ENCODE data around the gene MEI4. TPM values are rescaled to one million over a fixed set of nuclear protein-coding genes. Genes with fewer than 3 reads are reported as not detected.

MEI4 gene
- polyA plus RNA-seq, 4 donors = 0.01 to 0.09 TPM; not detected in 2

GRCh38 chr6:77764364-77764763 lies 111.5 kb downstream of the MEI4 start:
- H3K4me1 ChIP-seq (ENCODE audit: control insufficient read depth in 3 of 3, insufficient read depth in 2 of 3, low read depth in 1 of 3, low read length in 2 of 3) = no peaks in the 10 kb centered on the region
- 79 to 86% (median 83%) methylated on average over 1 of the region's 1 CpG for WGBS, 3 donors
- no peak for FAIRE-seq
- no peaks in the 10 kb centered on the region for H3K27me3 ChIP-seq (ENCODE audit: control insufficient read depth in 3 of 3, insufficient read depth in 3 of 3, low read length in 3 of 3)
- H3K4me3 ChIP-seq (ENCODE audit: low read depth in 1 of 3, low read length in 3 of 3) = no peak overlapping the region
- DNase-seq = no peak
- H3K9me3 ChIP-seq (ENCODE audit: control insufficient read depth in 2 of 2, insufficient read depth in 1 of 2, low read depth in 1 of 2, low read length in 1 of 2) = no peaks in the 10 kb centered on the region
- H3K36me3 ChIP-seq (ENCODE audit: control insufficient read depth in 3 of 3, insufficient read depth in 2 of 3, low read depth in 1 of 3, low read length in 3 of 3) = no peaks in the 10 kb centered on the region
- no peak overlapping the region for H3K27ac ChIP-seq (ENCODE audit: low read depth in 1 of 3, low read length in 2 of 3)

- no peaks in the 10 kb centered on the region for H3K9me3 ChIP-seq (ENCODE audit: control insufficient read depth in 2 of 2, insufficient read depth in 1 of 2, low read depth in 1 of 2, low read length in 1 of 2)
- no peaks in the 10 kb centered on the region for H3K27me3 ChIP-seq (ENCODE audit: control insufficient read depth in 3 of 3, insufficient read depth in 3 of 3, low read length in 3 of 3)
- H3K36me3 ChIP-seq (ENCODE audit: control insufficient read depth in 3 of 3, insufficient read depth in 2 of 3, low read depth in 1 of 3, low read length in 3 of 3) = no peaks in the 10 kb centered on the region
- FAIRE-seq = no peak
- no peak overlapping the region for H3K27ac ChIP-seq (ENCODE audit: low read depth in 1 of 3, low read length in 2 of 3)
- H3K4me1 ChIP-seq (ENCODE audit: control insufficient read depth in 3 of 3, insufficient read depth in 2 of 3, low read depth in 1 of 3, low read length in 2 of 3) = no peaks in the 10 kb centered on the region
- no peak for DNase-seq
- H3K4me3 ChIP-seq (ENCODE audit: low read depth in 1 of 3, low read length in 3 of 3) = no peak overlapping the region
Observed at GRCh38 chr6:77773157-77773822, 120.5 kb downstream of the MEI4 start.

GRCh38 chr6:77774457-77774856 lies 121.6 kb downstream of the MEI4 start:
- Histone ChIP-seq H3K27me3 (ENCODE audit: control insufficient read depth in 3 of 3, insufficient read depth in 3 of 3, low read length in 3 of 3) (no peaks in the 10 kb centered on the region), H3K4me1 (ENCODE audit: control insufficient read depth in 3 of 3, insufficient read depth in 2 of 3, low read depth in 1 of 3, low read length in 2 of 3) (no peaks in the 10 kb centered on the region), H3K4me3 (ENCODE audit: low read depth in 1 of 3, low read length in 3 of 3) (no peak overlapping the region), H3K27ac (ENCODE audit: low read depth in 1 of 3, low read length in 2 of 3) (no peak overlapping the region), H3K9me3 (ENCODE audit: control insufficient read depth in 2 of 2, insufficient read depth in 1 of 2, low read depth in 1 of 2, low read length in 1 of 2) (no peaks in the 10 kb centered on the region), H3K36me3 (ENCODE audit: control insufficient read depth in 3 of 3, insufficient read depth in 2 of 3, low read depth in 1 of 3, low read length in 3 of 3) (no peaks in the 10 kb centered on the region)
- 72 to 84% (median 81%) methylated on average over 1 of the region's 1 CpG for WGBS, 3 donors
- DNase-seq (no peak), FAIRE-seq (no peak)

GRCh38 chr6:77776441-77776840 lies 123.6 kb downstream of the MEI4 start:
- H3K9me3 ChIP-seq (ENCODE audit: control insufficient read depth in 2 of 2, insufficient read depth in 1 of 2, low read depth in 1 of 2, low read length in 1 of 2) = peaks cover 0 to 4% of the 10 kb centered on the region in 2 donors
- H3K27ac ChIP-seq (ENCODE audit: low read depth in 1 of 3, low read length in 2 of 3) = no peak overlapping the region
- H3K27me3 ChIP-seq (ENCODE audit: control insufficient read depth in 3 of 3, insufficient read depth in 3 of 3, low read length in 3 of 3) = no peaks in the 10 kb centered on the region
- DNase-seq = no peak
- 55 to 77% (median 76%) methylated on average over 1 of the region's 1 CpG for WGBS, 3 donors
- H3K4me1 ChIP-seq (ENCODE audit: control insufficient read depth in 3 of 3, insufficient read depth in 2 of 3, low read depth in 1 of 3, low read length in 2 of 3) = no peaks in the 10 kb centered on the region
- H3K4me3 ChIP-seq (ENCODE audit: low read depth in 1 of 3, low read length in 3 of 3) = no peak overlapping the region
- FAIRE-seq = no peak
- no peaks in the 10 kb centered on the region for H3K36me3 ChIP-seq (ENCODE audit: control insufficient read depth in 3 of 3, insufficient read depth in 2 of 3, low read depth in 1 of 3, low read length in 3 of 3)

GRCh38 chr6:77778527-77778926 lies 125.7 kb downstream of the MEI4 start:
- H3K27ac ChIP-seq (ENCODE audit: low read depth in 1 of 3, low read length in 2 of 3) = no peak overlapping the region
- no peak overlapping the region for H3K4me3 ChIP-seq (ENCODE audit: low read depth in 1 of 3, low read length in 3 of 3)
- WGBS, 3 donors = 90 to 95% (median 93%) methylated on average over 4 of the region's 4 CpGs
- H3K4me1 ChIP-seq (ENCODE audit: control insufficient read depth in 3 of 3, insufficient read depth in 2 of 3, low read depth in 1 of 3, low read length in 2 of 3) = no peaks in the 10 kb centered on the region
- H3K36me3 ChIP-seq (ENCODE audit: control insufficient read depth in 3 of 3, insufficient read depth in 2 of 3, low read depth in 1 of 3, low read length in 3 of 3) = no peaks in the 10 kb centered on the region
- no peaks in the 10 kb centered on the region for H3K27me3 ChIP-seq (ENCODE audit: control insufficient read depth in 3 of 3, insufficient read depth in 3 of 3, low read length in 3 of 3)
- FAIRE-seq (no peak), DNase-seq (no peak)
- peaks cover 0 to 4% of the 10 kb centered on the region in 2 donors for H3K9me3 ChIP-seq (ENCODE audit: control insufficient read depth in 2 of 2, insufficient read depth in 1 of 2, low read depth in 1 of 2, low read length in 1 of 2)

- Histone ChIP-seq H3K27ac (ENCODE audit: low read depth in 1 of 3, low read length in 2 of 3) (no peak overlapping the region), H3K9me3 (ENCODE audit: control insufficient read depth in 2 of 2, insufficient read depth in 1 of 2, low read depth in 1 of 2, low read length in 1 of 2) (no peaks in the 10 kb centered on the region), H3K4me1 (ENCODE audit: control insufficient read depth in 3 of 3, insufficient read depth in 2 of 3, low read depth in 1 of 3, low read length in 2 of 3) (no peaks in the 10 kb centered on the region), H3K36me3 (ENCODE audit: control insufficient read depth in 3 of 3, insufficient read depth in 2 of 3, low read depth in 1 of 3, low read length in 3 of 3) (no peaks in the 10 kb centered on the region), H3K4me3 (ENCODE audit: low read depth in 1 of 3, low read length in 3 of 3) (no peak overlapping the region), H3K27me3 (ENCODE audit: control insufficient read depth in 3 of 3, insufficient read depth in 3 of 3, low read length in 3 of 3) (no peaks in the 10 kb centered on the region)
- FAIRE-seq (no peak), DNase-seq (no peak)
- 79 to 86% (median 80%) methylated on average over 4 of the region's 4 CpGs for WGBS, 3 donors
Observed at GRCh38 chr6:77786935-77787629, 134.2 kb downstream of the MEI4 start.

- H3K9me3 ChIP-seq (ENCODE audit: control insufficient read depth in 2 of 2, insufficient read depth in 1 of 2, low read depth in 1 of 2, low read length in 1 of 2) = no peaks in the 10 kb centered on the region
- H3K4me1 ChIP-seq (ENCODE audit: control insufficient read depth in 3 of 3, insufficient read depth in 2 of 3, low read depth in 1 of 3, low read length in 2 of 3) = no peaks in the 10 kb centered on the region
- H3K27ac ChIP-seq (ENCODE audit: low read depth in 1 of 3, low read length in 2 of 3) = no peak overlapping the region
- no peak overlapping the region for H3K4me3 ChIP-seq (ENCODE audit: low read depth in 1 of 3, low read length in 3 of 3)
- 56 to 77% (median 63%) methylated on average over 6 of the region's 6 CpGs for WGBS, 3 donors
- H3K36me3 ChIP-seq (ENCODE audit: control insufficient read depth in 3 of 3, insufficient read depth in 2 of 3, low read depth in 1 of 3, low read length in 3 of 3) = no peaks in the 10 kb centered on the region
- no peak for FAIRE-seq
- H3K27me3 ChIP-seq (ENCODE audit: control insufficient read depth in 3 of 3, insufficient read depth in 3 of 3, low read length in 3 of 3) = no peaks in the 10 kb centered on the region
- DNase-seq = peak in 1 of 2 donors; percentile 4
Observed at GRCh38 chr6:77796824-77797809, 144.3 kb downstream of the MEI4 start.

- WGBS, 3 donors = 48 to 71% (median 65%) methylated on average over 1 of the region's 1 CpG
- H3K9me3 ChIP-seq (ENCODE audit: control insufficient read depth in 2 of 2, insufficient read depth in 1 of 2, low read depth in 1 of 2, low read length in 1 of 2) = no peaks in the 10 kb centered on the region
- H3K27me3 ChIP-seq (ENCODE audit: control insufficient read depth in 3 of 3, insufficient read depth in 3 of 3, low read length in 3 of 3) = no peaks in the 10 kb centered on the region
- H3K4me3 ChIP-seq (ENCODE audit: low read depth in 1 of 3, low read length in 3 of 3) = no peak overlapping the region
- FAIRE-seq (no peak), DNase-seq (no peak)
- peaks cover 0 to 13% (median 2%) of the 10 kb centered on the region in 3 donors for H3K4me1 ChIP-seq (ENCODE audit: control insufficient read depth in 3 of 3, insufficient read depth in 2 of 3, low read depth in 1 of 3, low read length in 2 of 3)
- no peaks in the 10 kb centered on the region for H3K36me3 ChIP-seq (ENCODE audit: control insufficient read depth in 3 of 3, insufficient read depth in 2 of 3, low read depth in 1 of 3, low read length in 3 of 3)
- H3K27ac ChIP-seq (ENCODE audit: low read depth in 1 of 3, low read length in 2 of 3) = no peak overlapping the region
Observed at GRCh38 chr6:77812304-77812703, 159.5 kb downstream of the MEI4 start.
